ENCODE results near the gene OR7D4. TPM values are rescaled to one million over a fixed set of nuclear protein-coding genes. Genes with fewer than 3 reads are reported as not detected.

The OR7D4 gene
- total RNA-seq, 1 experiment from 2014 or later: not detected

DNA sequence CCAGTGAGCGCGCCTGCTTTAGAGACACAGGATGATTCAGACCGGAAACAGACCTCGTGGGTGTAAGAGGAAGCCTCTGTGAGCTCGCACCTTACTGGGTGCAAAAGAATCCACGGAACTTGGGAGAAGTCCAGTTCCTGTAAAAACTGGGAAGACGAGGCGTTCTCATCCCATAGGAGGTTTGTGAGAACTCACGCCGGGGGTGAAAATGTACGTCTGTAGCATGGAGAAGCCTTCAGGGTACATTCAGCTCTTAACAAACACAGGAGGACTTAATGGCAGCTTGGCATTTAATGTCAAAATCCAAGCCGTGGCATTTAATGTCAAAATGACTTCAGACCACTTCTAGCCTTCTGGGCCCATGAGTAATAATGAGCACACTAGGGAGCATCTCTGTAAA lies 58.0 kb downstream of the OR7D4 start:
- Mint-ChIP-seq H3K36me3 (ENCODE audit: insufficient read depth, unreplicated experiment) (peaks cover 82% of the 10 kb centered on the region), H3K9me3 (ENCODE audit: low read depth, unreplicated experiment) (peaks cover 5% of the 10 kb centered on the region), H3K4me3 (ENCODE audit: low read depth, unreplicated experiment) (no peak overlapping the region), H3K27me3 (ENCODE audit: unreplicated experiment) (no peaks in the 10 kb centered on the region), H3K4me1 (ENCODE audit: low read depth, unreplicated experiment) (no peaks in the 10 kb centered on the region), H3K27ac (ENCODE audit: unreplicated experiment) (no peak overlapping the region)
- BruUV-seq (replicated peaks): no TSS peak
- intact Hi-C loops (cut with micrococcal nuclease; ENCODE audit: unreplicated experiment): no loop called here
- TF ChIP-seq, protein P1, sequence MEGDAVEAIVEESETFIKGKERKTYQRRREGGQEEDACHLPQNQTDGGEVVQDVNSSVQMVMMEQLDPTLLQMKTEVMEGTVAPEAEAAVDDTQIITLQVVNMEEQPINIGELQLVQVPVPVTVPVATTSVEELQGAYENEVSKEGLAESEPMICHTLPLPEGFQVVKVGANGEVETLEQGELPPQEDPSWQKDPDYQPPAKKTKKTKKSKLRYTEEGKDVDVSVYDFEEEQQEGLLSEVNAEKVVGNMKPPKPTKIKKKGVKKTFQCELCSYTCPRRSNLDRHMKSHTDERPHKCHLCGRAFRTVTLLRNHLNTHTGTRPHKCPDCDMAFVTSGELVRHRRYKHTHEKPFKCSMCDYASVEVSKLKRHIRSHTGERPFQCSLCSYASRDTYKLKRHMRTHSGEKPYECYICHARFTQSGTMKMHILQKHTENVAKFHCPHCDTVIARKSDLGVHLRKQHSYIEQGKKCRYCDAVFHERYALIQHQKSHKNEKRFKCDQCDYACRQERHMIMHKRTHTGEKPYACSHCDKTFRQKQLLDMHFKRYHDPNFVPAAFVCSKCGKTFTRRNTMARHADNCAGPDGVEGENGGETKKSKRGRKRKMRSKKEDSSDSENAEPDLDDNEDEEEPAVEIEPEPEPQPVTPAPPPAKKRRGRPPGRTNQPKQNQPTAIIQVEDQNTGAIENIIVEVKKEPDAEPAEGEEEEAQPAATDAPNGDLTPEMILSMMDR (IDR thresholded peaks at IDR 0.05; ENCODE audit: unreplicated experiment): no peak
- CTCF ChIA-PET: interaction anchor here (0.6 kb wide), 1 partner anchor 801 kb away, joined by 3 read pairs; no protein-coding TSS in a partner anchor
- no peak for DNase-seq

Other genes starting within 250 kb of the OR7D4 start
- 0.15 and 0.17 TPM in 2 replicates for gene MUC16, start 209.2 kb downstream of the OR7D4 start, total RNA-seq (2022)
- gene OR1M1, start 132.5 kb downstream of the OR7D4 start, total RNA-seq (2022): not detected in 2 replicates
- not detected in 2 replicates for gene OR7G2, start 112.1 kb downstream of the OR7D4 start, total RNA-seq (2022)
- not detected in 2 replicates for gene OR7G1, start 103.8 kb downstream of the OR7D4 start, total RNA-seq (2022)
- not detected in 2 replicates for gene OR7G3, start 92.6 kb downstream of the OR7D4 start, total RNA-seq (2022)
- gene ZNF317, start 79.2 kb downstream of the OR7D4 start, total RNA-seq (2022): 25.4 and 26.3 TPM in 2 replicates
- not detected in 2 replicates for gene OR7D2, start 40.6 kb downstream of the OR7D4 start, total RNA-seq (2022)
- not detected in 2 replicates for gene OR7E24, start 31.3 kb upstream of the OR7D4 start, total RNA-seq (2022)
- gene ZNF699, start 90.2 kb upstream of the OR7D4 start, total RNA-seq (2022): 2.9 and 3.2 TPM in 2 replicates
- 7.5 and 10.4 TPM in 2 replicates for gene ZNF559, start 104.6 kb upstream of the OR7D4 start, total RNA-seq (2022)
- gene ZNF177, start 143.4 kb upstream of the OR7D4 start, total RNA-seq (2022): 2.2 and 2.5 TPM in 2 replicates
- gene ZNF266, start 216.0 kb upstream of the OR7D4 start, total RNA-seq (2022): 12.7 and 13.1 TPM in 2 replicates